Astrocyte (in vitro differentiated cells and primary cell): ENCODE data around the gene RAB40A.
A peak's percentile ranks its signal among the peaks of the same experiment; 100 is the strongest.
"Not testable (repeated sequence)": the region's sequence is repeated elsewhere in the genome, so short reads cannot be mapped to it uniquely, and the experiment has no call there.

Experiments
- EZH2 ChIP-seq: IDR thresholded peaks from 2 replicates; pipeline ENCODE4 v1.6.1; 2012; ENCODE audit warnings: mild to moderate bottlenecking, low read length, inconsistent platforms; ENCODE audit not compliant: insufficient read depth
- TF ChIP-seq, protein P1 (sequence below): IDR thresholded peaks from 2 replicates; pipeline ENCODE4 v1.5.1; 2011; ENCODE audit warnings: low read depth, mild to moderate bottlenecking, inconsistent platforms, low read length, moderate library complexity; ENCODE audit not compliant: insufficient read depth

DNA sequence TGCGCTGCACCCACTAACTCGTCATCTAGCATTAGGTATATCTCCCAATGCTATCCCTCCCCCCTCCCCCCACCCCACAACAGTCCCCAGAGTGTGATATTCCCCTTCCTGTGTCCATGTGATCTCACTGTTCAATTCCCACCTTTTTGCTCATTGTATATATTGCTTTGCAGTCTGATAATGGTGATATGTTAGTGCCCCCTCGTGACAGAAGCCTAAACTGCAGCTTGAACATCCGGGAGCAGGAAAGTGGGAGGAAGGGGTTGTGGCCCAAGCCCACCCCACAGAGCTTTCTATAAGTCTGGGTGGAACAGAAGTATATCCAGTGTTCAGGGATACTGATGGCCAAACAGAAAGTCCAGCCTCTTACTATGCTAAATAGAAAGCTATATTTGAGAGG, 29.6 kb downstream of the RAB40A start:
- TF ChIP-seq, protein P1, sequence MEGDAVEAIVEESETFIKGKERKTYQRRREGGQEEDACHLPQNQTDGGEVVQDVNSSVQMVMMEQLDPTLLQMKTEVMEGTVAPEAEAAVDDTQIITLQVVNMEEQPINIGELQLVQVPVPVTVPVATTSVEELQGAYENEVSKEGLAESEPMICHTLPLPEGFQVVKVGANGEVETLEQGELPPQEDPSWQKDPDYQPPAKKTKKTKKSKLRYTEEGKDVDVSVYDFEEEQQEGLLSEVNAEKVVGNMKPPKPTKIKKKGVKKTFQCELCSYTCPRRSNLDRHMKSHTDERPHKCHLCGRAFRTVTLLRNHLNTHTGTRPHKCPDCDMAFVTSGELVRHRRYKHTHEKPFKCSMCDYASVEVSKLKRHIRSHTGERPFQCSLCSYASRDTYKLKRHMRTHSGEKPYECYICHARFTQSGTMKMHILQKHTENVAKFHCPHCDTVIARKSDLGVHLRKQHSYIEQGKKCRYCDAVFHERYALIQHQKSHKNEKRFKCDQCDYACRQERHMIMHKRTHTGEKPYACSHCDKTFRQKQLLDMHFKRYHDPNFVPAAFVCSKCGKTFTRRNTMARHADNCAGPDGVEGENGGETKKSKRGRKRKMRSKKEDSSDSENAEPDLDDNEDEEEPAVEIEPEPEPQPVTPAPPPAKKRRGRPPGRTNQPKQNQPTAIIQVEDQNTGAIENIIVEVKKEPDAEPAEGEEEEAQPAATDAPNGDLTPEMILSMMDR: peak; percentile 38
- TF ChIP-seq EZH2: not testable (repeated sequence)
